GM19099 (cell line): Measurements from ENCODE around the gene RGPD4.
"Not testable (repeated sequence)": the region's sequence is repeated elsewhere in the genome, so short reads cannot be mapped to it uniquely, and the experiment has no call there.

Source experiments
- POLR2A ChIP-seq: IDR thresholded peaks from 3 replicates; pipeline ENCODE4 v1.6.1; 2011; ENCODE audit warnings: low read depth; ENCODE audit not compliant: insufficient read length; ENCODE audit errors: extremely low read depth

Gene RGPD4

DNA sequence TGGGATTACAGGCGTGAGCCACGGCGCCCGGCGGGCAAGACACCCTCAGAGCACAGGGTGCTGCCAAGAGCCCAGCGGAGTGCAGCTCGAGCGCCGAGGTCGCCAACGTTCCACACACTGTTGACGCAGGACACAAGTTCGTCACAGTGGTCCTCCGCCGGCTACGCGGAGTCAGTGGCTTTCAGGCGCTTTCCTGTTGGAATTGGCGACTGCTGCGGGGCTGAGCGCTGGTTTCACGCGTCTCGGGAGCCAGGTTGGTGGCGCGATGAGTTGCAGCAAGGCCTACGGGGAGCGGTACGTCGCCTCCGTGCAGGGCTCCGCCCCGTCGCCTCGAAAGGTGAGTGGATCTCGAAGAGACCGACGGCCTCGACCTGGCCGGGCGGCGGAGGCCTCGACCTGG lies at the start of gene RGPD4:
RGPD4 (plus strand) TSS at position 144 of the 400 bp plus-strand sequence; CDS start at position 266, 122 bp downstream.
- not testable (repeated sequence) for TF ChIP-seq POLR2A

- TF ChIP-seq POLR2A, result no peak
These were observed 48.7 kb upstream of the RGPD4 start for GRCh38 chr2:107777974-107778373.

DNA sequence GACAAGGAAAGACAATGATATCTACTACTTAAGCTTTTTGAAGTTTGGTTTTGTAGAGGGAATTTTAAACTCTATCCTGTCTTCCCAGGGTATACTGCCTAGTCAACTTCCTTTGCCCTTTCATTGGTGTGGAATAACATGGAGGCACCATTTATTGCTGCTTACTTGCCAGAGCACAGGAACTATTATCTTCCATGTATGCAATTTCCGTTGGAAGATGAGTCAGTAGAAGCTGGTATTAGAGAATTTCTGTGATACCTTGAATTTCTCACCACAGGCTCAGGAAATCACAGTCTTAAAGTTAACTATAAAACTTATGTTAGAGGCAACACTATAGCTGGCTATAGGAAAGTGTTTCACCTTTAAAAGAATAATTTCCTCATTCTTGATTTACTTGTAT lies 40.9 kb upstream of the RGPD4 start:
- no peak for TF ChIP-seq POLR2A

DNA sequence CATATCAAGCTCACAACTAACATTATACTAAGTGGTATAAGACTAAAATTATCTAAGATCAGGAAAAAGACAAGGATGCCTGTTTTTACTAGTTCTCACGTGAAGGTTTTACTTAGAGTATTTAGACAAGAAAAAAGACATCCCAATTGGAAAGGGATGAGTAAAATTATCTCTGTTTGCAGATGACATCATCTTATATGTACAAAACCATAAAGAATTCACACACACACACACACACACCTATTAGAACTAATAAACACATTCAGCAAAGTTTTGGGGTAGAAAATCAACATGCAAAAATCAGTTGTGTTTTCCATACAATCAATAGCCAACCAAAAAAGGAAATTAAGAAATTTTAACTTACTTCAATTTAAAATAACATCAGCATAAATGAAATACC lies 35.9 kb upstream of the RGPD4 start:
- TF ChIP-seq POLR2A, result no peak

DNA sequence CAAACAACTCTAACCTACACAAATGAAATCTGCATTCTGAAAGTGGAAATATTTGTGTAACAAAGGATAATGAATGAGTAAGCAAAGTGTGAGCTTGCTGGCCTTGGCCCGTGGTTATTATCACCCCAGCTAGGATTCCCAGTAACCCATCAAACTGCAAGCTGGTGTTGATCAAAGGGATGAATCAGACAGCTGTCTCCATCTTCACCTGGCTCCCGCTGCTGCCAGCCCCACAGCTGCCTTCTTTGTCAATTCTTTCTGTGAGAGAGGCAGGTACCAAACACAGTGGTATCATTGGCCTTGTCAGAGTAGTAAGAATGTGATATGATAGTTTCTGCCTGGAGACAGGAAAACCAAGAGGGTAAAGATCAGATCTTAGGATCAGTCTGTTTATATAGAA lies 25.2 kb upstream of the RGPD4 start:
- no peak for TF ChIP-seq POLR2A

DNA sequence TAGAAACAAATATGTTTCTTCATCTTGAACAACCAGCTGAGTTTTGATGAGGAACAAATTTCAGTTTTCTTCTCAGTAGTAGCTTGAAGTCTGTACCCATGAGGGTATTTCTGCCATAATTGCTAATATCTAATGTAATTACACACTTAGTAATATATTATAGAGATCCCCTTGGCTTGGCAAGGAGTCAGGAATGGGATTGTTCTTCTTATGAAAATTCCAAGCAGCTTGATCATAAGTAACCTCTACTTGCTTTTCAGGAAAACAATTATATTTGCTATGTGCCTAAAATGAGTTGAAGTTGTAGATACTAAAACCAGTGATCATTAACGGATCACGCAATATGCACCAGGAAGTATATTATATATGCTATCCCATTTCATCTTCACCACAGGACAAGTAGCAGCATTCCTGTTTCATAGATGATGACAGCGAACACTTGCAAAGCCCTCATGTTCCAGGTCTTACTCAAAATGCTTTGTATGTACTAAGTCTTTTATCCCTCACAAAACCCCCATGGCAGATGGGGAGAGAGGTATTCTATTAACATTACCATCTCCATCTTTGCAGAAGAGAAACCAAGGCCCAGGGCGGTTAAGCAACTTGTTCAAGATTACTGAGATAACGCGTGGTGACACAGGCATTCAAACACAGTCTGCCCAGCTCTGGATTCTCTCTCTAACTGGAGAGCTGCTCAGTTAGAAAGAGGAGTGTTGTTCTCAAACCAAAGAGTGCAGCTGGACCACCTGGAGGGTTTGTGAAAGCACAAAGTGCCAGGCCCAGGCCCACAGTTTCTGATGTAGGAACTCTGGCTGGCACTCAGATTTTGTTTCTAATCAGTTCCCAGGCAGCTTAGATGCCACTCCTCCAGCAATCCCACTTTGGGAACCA lies 21.8 kb upstream of the RGPD4 start:
- TF ChIP-seq POLR2A, result no peak

DNA sequence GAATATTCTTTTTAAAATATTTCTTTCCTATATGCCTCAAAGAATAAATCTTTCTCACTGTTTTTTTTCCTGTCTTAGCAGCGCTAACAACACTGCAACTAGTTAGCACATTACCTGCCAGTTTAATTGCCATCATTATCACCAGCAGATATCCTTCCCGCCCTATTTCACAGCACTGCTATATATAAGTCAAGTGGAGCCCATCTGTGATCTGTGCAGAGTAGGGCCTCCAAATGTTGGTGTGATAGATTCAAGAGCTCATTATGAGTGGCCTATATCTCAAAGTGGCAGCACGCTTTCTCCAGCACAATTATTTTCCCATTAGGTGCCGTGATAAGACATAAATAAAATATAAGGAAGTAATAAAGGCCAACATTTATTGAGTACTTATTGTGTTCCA lies 19.8 kb upstream of the RGPD4 start:
- TF ChIP-seq POLR2A, result no peak

GRCh38 chr2:107807988-107808387 lies 18.7 kb upstream of the RGPD4 start:
- no peak for TF ChIP-seq POLR2A

- no peak for TF ChIP-seq POLR2A
These were observed 17.7 kb upstream of the RGPD4 start for GRCh38 chr2:107808959-107809358.

- no peak for TF ChIP-seq POLR2A
These were observed 16.9 kb upstream of the RGPD4 start for GRCh38 chr2:107809835-107810234.

- TF ChIP-seq POLR2A, result no peak
These were observed 16.0 kb upstream of the RGPD4 start for GRCh38 chr2:107810734-107811133.

DNA sequence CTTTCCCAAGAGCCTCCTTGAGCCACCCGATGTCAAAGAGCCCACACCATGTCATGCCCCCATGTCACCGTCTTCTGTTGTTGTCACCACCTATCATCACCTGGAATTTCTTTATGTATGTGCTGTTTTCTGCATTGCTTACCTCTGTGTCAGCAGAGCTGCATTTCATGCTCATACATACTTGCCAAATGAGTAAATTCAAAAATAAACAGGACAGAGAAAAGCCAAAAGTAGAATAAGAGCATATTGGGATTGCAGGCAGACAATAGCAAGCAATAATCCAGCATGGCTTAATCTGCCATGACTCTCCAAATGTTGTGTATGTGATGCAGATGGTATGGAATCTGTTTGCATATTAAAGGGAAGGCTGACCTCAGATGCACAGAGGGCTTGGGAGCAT lies 15.3 kb upstream of the RGPD4 start:
- no peak for TF ChIP-seq POLR2A

GRCh38 chr2:107812006-107812405 lies 14.7 kb upstream of the RGPD4 start:
- TF ChIP-seq POLR2A, result no peak

DNA sequence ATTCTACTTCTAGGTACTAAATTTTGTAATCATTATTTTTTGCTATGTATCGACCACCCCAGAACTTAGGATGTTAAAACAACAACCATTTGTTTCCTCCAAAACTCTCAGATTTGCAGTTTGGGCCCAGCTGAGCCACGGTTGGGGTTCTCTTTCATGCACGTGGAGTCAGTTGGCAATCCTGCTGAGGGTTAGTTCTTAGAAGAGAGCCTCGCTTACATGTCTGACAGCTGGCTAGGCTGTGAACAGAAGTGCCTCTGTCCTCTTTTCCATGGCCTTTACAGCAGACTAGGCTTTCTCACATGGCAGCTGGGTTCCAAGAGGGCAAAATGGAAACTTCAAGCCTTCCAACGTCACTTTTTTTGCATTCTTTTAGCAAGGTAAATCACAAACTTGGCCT lies 9.3 kb upstream of the RGPD4 start:
- TF ChIP-seq POLR2A, result no peak

DNA sequence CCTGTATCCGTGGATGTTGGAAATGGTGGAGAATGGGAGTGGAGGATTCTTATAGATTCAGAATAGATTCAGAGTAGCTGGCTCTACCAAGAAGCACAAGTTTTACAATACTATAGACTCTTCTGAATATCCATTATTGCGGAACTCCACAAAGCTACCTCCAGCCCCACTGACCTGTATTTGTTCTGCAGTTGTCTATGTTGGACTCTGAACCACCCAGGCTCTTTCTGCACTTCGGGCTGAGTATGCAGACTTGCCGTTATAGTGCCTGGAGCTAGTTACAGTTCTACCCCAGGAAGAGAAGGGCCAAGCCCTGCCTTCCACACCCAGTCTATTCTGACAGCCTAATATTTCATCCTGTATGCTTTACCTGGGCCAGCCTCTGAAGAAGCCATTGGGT lies 4.4 kb upstream of the RGPD4 start:
- TF ChIP-seq POLR2A, result no peak

DNA sequence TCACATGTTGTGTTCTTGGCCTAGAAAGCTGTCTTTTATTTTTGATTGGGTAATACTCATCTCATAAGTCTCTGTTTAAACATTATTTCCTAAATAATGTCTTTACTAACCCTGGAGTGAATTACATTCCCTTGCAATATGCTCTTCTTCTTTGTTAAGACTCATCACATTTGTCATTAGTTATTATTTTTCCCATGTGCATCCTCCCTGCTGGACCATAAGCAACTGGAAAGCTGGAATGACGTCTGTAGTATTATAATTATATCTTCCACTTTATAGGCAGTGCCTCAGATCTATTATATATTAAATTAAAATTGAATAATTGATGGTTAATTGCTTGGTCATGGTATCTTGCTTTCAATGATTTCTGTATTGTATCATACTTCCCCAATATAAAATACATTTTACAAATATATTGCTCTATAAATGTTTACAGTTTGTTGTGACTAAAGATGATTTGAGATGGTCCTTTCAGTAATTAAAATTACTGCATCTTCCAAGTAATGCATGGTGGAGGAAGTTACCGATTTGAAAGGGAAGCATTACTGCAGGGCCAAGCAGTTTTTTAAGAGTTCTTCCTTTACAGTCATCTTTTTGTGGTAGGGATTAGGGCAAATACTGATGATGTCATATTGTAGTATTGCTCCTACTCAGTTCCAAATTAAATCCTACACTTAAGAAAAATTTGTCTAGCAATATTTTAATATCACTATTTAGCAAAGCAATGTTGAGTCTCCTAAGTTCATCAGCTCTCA lies 2.1 kb upstream of the RGPD4 start:
- TF ChIP-seq POLR2A, result no peak
